NCI-H510A treated with DMSO at 0.1 percent for 48 hours (cell line): ENCODE results near the gene GH2.
"Not testable (repeated sequence)": the region's sequence is repeated elsewhere in the genome, so short reads cannot be mapped to it uniquely, and the experiment has no call there.

Source experiments
- DNase-seq: peaks from one replicate; lab custom pipeline; 2025; lab: John Stamatoyannopoulos, UW

GH2 gene

DNA sequence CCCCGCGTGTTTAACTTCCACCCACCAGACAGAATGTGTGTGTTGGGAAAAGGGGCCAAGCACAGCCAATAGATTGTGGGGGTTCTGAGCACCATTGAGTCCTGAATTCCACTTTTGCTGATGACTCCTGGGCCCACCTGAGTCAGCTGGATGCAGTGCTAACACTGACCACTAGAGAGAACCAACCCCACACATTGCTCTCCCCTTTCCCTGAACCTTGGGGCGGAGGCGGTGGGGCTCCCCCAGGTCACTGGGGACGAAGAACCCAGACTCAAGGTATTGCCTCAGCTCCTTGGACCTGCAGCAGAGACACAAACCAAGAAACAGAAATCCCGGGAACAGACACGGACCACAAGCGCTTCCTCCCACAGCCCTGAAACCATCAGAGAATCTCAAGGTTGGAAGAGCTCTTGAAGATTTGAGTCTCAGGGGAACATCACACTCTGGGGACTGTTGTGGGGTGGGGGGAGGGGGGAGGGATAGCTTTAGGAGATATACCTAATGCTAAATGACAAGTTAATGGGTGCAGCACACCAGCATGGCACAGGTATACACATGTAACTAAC lies 7.6 kb downstream of the GH2 start:
- not testable (repeated sequence) for DNase-seq

DNA sequence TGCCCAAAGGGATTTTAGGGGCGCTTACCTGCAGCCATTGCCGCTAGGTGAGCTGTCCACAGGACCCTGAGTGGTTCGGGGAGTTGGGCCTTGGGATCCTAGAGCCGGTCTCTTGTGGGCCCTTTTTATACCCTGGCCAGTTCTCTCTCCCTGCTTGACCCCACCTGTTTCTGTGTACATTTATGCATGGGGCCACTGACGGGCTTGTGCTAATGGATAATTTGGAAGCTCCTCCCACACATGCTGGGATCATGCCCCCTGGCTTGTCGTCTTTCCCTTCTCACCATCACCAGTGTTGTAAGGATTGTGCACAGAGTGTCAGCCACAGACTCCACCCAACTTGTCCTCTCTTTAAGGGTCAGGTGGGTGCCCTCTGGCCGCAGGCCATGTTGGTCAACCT lies 8.2 kb downstream of the GH2 start, which contains the start of gene CSH2:
CSH2 (minus strand) TSS at position 101 of the 400 bp plus-strand sequence; CDS start at position 38, 63 bp downstream.
- not testable (repeated sequence) for DNase-seq

DNA sequence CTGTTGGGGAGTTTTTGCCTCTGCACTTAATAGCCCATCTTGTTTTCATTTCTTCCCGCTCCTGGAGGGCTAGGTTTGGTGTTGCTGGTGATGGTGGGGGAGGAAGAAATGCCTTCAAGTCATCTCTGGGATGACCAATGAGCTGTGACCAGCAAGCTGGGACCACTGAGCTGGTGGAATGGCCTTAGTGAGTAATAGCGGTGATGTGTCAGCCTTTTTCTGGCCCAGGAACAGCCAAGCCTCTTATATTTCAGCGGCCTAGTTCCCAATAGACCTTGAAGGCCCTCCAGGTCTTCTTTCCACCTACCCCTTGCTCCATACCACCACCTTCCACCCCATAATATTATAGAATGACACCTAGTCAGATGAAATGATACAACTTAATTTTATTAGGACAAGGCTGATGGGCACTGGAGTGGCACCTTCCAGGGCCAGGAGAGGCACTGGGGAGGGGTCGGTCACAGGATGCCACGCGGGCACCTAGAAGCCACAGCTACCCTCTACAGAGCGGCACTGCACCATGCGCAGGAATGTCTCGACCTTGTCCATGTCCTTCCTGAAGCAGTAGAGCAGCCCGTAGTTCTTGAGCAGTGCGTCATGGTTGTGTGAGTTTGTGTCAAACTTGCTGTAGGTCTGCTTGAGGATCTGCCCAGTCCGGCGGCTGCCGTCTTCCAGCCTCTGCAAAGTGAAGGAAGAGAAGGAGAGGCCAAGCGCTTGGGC lies 9.9 kb downstream of the GH2 start:
- DNase-seq = not testable (repeated sequence)

DNA sequence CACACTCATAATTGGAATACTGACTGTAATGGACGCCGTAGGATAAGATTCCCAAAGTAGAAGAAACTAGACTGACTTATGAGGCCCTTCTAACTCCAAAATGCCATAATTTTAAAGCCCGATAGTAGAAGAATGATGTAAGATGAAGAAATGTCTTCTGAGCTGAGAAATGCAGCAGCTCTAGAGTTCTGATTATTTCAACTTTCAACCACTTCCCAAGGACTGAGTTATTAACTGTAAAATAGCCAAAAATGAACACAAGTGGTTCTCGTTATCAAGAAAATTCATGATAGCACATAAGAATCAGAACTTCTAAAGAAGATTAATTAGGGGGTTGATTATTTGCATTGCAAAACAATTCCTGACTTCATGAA lies 11.5 kb downstream of the GH2 start:
- not testable (repeated sequence) for DNase-seq

DNA sequence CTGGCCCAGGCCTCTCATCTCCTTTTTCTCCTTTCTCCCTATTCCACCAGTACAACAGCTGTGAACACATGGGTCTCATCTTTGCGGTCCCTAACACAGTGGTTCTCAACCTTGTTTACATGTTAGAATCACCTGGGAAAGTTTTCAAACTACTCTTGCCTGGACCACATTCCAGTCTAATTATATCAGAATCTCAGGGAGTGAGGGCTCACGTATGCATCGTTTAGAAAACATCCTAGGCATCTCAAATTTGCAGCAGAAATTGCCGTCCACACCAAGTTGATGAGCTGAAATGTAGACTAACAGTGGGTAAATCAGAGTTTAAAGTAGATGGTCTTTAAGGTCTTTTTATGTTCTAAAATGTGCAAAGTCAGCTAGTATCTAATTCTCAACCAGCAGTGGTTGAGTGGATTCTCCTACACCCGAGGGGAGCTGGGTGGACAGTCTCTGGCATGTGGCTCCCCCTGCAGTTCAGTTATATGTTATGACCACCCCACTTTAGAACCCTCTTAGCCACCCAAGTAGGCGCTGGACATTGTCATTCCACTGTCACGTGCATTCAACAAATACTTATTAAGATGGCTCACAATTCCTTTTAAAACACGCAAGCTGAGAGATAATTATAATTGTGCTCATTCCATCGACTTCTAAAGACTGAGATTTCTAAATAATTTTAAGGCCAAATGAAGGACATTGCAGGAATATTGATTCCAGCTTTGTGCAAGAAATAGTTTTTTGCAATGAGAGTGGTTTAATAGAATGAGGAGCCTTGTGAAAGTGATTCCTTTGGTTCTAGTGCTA lies 12.1 kb downstream of the GH2 start:
- not testable (repeated sequence) for DNase-seq

DNA sequence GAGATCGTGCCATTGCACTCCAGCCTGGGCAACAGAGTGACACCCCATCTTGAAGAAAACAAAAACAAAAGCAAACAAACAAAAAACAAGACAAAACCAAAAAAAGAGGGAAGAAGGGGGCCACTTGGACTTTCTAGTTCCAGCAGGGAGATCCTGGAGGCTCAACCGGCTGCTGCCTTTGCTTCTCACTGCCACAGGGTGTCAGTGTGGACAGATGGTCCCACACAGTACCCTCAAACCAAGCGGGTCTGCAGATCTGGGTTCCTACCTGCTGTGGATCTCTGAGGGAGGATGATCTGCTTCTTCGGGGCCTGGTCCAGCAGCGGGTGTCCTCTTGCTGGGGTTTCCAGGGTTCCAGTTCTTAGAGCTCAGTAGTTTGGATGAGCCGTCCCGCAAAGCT lies 15.1 kb downstream of the GH2 start:
- not testable (repeated sequence) for DNase-seq

DNA sequence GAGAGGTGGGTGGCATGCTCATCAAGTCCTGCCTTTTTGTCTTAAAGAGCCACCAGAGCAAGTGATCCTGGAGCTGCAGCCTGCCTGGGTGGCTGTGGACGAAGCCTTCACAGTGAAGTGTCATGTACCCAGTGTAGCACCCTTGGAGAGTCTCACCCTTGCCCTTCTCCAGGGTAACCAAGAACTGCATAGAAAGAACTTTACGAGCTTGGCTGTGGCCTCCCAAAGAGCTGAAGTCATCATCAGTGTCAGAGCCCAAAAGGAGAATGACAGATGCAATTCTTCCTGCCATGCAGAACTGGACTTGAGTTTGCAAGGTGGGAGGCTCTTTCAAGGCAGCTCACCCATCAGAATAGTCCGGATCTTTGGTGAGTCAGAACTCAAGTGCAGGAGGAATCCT lies 22.5 kb downstream of the GH2 start:
- DNase-seq = no peak

DNA sequence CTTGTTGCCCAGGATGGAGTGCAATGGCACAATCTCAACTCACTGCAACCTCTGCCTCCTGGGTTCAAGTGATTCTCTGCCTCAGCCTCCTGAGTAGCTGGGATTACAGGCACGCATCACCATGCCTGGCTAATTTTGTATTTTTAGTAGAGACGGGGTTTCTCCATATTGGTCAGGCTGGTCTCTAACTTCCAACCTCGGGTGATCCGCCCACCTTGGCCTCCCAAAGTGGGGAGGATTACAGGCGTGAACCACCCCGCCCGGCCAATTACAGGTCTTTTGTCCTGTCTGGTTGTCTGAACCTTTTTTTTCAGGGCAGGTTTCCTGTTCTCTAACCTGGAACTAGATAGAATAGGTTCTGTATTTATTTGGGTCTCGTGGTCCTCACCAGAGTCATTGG lies 25.3 kb downstream of the GH2 start:
- not testable (repeated sequence) for DNase-seq

DNA sequence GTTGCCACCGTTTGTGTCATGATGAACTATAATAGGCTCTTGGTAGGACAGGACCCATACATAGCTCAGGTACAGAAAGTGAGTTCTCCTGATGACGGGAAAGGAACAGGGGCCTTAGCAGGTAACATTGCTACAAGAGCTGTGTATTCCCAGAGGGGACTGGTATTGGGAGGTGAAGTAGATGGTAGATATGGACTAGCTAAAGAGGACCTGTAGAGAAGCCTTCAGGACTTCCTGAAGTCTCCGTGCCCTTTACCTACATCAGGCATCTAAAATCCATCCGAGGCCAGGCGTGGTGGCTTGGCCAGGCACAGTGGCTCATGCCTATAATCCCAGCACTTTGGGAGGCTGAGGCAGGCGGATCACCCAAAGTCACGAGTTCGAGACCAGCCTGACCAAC lies 26.6 kb downstream of the GH2 start:
- no peak for DNase-seq

DNA sequence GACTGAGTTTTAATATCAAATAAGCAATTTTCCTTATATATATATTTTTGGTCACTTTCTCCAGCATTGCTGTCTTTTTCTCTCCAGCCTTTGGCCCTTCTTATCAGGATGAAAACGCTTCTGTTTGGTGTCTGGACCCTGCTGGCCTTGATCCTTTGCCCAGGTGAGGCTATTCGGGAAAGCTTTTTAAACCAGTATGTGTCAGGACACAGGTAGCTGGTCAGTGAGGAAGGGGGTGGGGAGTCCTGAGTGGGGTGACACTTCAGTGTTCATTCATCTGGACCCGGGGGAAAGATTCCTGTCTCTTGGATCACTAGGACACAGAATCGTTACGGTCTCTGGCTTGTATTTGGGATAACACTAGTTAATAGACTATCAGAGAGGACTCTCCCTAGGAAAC lies 27.0 kb downstream of the GH2 start:
- DNase-seq = no peak

DNA sequence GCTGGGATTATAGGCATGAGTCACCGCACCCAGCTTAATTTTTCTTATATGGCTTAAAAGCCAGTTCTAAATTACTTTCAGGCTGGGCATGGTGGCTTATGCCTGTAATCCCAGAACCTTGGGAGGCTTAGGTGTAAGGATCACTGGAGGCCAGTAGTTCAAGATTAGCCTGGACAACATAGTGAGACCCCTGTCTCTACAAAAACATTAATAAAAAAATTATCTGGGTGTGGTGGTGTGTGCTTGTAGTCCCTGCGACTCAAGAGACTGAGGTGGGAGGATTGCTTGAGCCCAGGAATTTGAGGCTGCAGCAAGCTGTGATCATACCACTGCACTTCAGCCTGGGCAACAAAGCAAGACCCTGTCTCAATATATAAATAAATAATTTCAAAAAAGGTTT lies 28.5 kb downstream of the GH2 start:
- DNase-seq = no peak

DNA sequence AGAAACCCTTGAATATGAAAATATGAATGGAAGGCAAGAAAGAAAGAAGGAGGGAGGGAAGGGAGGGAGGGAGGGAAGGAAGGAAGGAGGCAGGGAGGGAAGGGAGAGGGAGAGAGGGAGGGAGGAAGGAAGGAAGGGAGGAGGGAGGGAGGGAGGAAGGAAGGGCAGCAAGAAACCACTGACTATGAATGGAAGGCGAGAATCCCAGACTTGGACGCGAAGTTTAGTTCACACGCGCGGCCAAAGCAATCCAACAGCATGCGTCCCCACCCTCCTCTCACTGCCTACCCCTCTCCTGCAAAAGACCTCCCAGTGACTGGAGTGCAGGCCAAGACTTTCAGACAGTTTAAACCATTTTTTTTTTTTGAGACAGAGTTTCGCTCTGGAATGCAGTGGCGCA lies 31.3 kb downstream of the GH2 start:
- no peak for DNase-seq

DNA sequence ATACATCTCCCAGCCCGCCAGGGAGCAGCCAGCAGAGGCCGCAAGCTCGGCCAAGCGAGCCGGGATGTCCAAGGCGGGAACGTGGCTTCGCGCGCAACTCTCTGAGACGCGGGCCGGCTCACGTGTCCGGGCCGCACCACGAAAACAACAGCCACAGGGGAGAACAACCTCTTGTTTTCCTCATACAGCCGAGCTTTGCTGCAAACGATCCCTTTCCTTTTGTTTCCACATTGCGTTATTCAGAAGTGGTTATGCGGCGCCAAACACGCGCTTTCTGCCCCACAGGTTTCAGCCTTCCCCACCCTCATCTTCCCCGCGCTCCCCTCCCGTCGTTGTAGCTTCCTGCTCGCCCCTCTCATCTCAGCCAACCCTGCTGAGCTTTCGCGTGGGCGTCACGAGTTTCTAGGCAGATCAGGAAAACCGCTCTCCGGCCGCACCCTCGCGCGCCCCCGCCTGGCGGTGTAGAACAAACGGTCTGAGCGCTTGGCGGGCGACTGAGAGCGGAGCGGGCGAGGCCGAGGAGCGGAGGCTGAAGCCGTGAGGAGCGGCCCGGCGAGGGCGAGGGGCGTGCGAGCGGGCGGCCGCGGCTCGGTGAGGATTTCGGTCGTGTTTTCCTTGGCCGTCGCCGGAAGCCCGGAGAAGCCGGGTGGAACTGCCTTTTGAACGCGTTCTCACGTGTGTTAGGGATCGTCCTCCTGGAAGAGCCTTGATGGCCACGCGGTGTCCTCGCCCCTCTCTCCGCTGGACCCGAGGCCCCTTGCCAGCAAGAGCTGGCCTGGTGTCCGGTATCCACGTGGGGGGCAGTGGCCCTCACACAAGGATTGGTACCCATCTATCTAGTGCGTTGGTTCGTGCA lies 32.7 kb downstream of the GH2 start:
- DNase-seq = no peak

DNA sequence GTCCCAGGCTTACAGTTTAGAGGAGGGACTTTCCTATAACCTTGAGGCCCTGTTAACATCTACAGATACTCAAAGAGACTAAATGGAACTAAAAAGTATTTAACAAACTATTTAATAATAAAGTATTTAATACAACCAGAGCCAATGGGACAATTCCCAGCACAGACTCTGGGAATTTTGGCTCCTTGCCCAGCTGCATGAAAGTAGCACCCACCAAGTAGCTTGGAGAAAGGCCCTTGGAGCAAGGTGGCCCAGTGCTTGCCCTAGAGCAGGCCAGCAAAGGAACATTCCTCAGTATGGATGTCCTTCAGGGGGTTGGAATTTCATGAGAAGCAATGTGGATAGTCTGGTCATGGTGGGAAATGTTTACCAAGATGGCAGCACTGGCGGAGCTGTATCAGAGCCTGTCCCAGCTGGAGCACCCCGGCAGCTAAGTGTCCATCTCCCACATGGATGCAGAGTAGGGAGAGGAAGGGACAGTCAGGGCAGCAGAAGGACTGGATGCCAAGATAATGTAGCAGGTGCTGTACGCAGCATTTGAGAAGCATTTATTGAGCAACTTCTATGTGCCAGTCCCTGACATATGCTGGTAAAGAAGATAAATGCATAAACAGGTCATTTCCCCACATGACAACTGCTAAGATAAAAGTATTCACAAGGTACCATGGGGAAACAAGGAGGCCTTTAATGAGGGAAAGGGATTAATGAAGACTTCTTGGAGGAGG lies 34.1 kb downstream of the GH2 start:
- DNase-seq = no peak

DNA sequence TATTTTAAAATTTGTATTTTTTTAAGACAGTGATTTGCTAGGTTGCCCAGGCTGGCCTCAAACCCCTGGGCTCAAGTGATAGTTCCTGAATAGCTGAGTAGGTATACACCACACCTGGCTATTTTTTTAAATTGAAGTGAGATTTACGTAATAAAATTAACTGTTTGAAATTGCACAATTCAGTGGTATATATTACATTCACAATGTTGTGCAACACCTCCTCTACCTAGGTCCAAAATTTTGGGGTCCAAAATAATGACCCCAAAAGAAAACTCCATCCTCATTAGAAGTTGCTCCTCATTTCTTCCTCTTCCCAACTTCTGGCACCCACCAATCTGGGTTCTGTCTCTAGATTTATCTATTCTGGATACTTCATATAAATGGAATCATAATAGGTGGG lies 36.2 kb downstream of the GH2 start:
- no peak for DNase-seq

DNA sequence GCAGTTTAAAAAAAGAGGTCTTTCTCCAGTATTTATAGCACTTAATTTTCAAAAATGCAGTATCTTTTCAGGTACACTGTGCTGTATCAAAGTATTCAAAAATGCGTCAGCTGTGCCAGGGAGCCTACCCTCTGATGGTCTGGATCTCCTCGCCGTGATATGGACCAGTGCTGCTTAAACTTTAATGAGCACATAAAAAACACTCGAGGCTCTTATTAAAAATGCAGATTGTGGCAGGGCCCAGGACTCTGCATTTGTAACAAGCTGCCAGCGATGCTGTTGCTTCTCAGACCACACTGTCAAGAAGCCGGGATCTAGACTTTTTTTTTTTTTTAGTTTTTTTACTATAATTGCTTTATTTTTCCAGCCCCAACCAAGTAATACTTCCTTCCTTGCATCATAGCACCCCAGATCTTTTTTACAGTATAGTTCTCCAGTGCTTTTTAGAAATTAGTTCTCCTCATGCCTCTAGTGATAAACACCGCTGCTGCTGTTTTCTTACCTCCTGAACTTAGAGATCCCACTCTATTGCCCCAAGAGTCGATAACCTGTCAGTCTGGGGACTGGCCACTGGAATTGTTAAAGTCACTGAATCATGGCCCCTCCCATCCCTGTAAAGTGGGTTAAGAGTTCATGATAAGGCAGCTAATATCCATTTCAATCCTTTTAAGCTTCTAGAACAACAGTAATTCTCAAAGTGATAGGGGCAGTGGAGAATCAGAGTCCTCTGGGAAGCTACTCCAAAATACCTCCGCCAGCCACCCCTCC lies 37.6 kb downstream of the GH2 start:
- DNase-seq = no peak

DNA sequence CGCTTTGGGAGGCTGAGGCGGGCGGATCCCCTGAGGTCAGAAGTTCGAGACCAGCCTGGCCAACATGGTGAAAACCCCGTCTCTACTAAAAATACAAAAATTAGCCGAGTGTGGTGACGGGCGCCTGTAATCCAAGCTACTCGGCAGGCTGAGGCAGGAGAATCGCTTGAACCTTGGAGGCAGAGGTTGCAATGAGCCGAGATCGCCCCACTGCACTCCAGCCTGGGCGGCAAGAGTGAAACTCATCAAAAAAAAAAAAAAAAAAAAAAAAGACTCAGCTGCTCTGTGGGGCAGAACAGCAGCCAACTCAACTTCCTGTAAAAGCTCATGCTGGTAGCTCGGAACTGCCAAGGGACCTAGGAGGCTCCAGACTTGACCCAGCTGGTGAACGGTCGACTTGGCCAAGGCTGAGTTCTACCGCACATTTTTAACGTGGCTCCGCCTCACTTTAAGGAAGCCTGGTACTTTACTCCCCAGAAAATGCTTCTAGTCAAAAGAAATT lies 38.3 kb downstream of the GH2 start:
- not testable (repeated sequence) for DNase-seq

DNA sequence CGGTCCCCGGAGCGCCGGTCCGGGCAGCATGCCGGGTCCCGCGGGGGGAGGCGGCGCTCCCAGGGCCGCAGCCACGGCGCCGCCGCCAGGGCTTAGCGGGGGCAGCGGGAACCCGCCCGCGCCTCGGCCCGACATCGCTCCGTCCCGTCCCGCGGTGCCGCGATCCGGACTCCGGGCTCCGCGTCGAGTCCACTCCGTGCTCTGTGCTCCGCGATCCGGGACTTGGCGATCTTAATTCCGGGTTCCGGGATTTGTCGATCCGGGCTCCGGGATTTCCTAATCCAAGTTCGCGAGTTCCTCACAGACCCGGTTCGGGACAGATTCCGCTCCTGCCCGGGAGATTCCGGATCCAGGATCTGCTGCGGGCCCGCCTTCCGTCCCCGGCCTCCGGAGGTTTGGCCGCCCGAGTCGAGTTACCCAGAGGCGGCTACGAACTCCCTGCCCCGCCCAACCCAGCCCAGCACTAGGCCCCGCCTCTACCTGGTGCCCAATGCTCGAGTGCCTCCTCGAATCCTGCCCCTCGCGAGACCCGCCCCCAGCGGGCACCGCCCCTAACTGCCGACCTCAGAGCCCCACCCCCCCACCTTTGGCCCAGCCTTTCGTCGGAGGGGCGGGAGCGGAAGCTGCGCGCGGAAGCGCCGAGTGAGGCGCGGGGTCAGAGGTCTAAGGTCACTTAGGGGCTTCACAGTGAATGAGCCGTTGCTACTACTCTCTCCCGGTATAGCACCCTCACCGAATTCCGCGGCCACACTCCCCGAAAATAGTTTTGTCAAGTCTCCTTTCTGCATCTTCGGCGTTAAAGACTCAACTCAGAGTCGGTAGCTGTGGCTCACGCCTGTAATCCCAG lies 39.0 kb downstream of the GH2 start, which contains the start of gene SMARCD2:
SMARCD2 (minus strand) TSS at position 146 of the 847 bp plus-strand sequence; CDS start at position 135, 11 bp downstream.
- DNase-seq = peak; percentile 98

DNA sequence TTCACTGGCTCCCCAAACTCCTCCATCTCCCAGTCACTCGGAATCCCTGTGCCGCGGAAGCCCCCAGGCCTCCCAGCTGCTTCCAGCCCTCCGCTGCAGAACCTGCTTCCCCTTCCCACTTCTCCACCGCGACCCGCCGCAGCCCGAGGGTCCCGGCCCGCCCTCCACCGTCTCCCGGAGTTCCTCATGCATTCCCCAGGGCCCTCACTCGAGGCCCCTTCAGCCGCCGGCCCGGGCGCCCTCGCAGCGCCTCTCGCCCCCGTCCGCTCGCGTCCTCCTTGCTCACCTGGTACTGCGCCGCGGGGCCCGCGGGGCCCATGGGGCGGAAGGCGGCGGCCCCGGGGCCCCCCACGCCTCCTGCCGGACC lies 39.6 kb downstream of the GH2 start:
- DNase-seq = no peak
